IPS DF 4.7 (cell line): ENCODE data around the gene KCNG1.
"Not testable (repeated sequence)": the region's sequence is repeated elsewhere in the genome, so short reads cannot be mapped to it uniquely, and the experiment has no call there.

ENCODE experiments used
- DNase-seq: peaks from one replicate; pipeline ENCODE4 v3.0.0-alpha.2; 2013; ENCODE audit warnings: low spot score; ENCODE audit errors: extremely low read depth

KCNG1 gene

GRCh38 chr20:51022803-51023616, at the start of gene KCNG1:
Gene KCNG1, minus strand, starts transcription at chr20:51023107. Its CDS starts 12,769 bp downstream, at chr20:51010338.
- no peak for DNase-seq

- no peak for DNase-seq
These were observed 47.7 kb upstream of the KCNG1 start for GRCh38 chr20:51070621-51071020.

GRCh38 chr20:51067792-51068191, 44.9 kb upstream of the KCNG1 start:
- DNase-seq: no peak

GRCh38 chr20:51065615-51066014, 42.7 kb upstream of the KCNG1 start:
- no peak for DNase-seq

- DNase-seq: no peak
These were observed 41.2 kb upstream of the KCNG1 start for GRCh38 chr20:51064137-51064536.

- no peak for DNase-seq
These were observed 39.2 kb upstream of the KCNG1 start for GRCh38 chr20:51062065-51062464.

- DNase-seq: no peak
These were observed 38.6 kb upstream of the KCNG1 start for GRCh38 chr20:51061418-51062045.

GRCh38 chr20:51060301-51060700, 37.4 kb upstream of the KCNG1 start:
- no peak for DNase-seq

- no peak for DNase-seq
These were observed 37.0 kb upstream of the KCNG1 start for GRCh38 chr20:51059862-51060261.

- DNase-seq: no peak
These were observed 35.1 kb upstream of the KCNG1 start for GRCh38 chr20:51058017-51058416.

GRCh38 chr20:51054233-51054632, 31.3 kb upstream of the KCNG1 start:
- no peak for DNase-seq

GRCh38 chr20:51050531-51051075, 27.7 kb upstream of the KCNG1 start:
- DNase-seq: no peak

GRCh38 chr20:51046021-51046985, 23.4 kb upstream of the KCNG1 start:
- DNase-seq: no peak

- not testable (repeated sequence) for DNase-seq
These were observed 22.6 kb upstream of the KCNG1 start for GRCh38 chr20:51045492-51045891.

- DNase-seq: no peak
These were observed 21.9 kb upstream of the KCNG1 start for GRCh38 chr20:51044796-51045195.

- no peak for DNase-seq
These were observed 20.9 kb upstream of the KCNG1 start for GRCh38 chr20:51043811-51044210.

GRCh38 chr20:51042657-51043247, 19.8 kb upstream of the KCNG1 start:
- no peak for DNase-seq

- no peak for DNase-seq
These were observed 19.2 kb upstream of the KCNG1 start for GRCh38 chr20:51042064-51042463.

GRCh38 chr20:51037532-51038115, 14.7 kb upstream of the KCNG1 start:
- no peak for DNase-seq

- DNase-seq: no peak
These were observed 14.1 kb upstream of the KCNG1 start for GRCh38 chr20:51036827-51037531.
